HEK293 (cell line): ENCODE measurements around the gene LIN52.

Source experiments
- CTCF ChIA-PET: fragments of 350-600 bp; formaldehyde crosslinking; extraction: SDS; loops from one replicate; lab custom pipeline; 2021; ENCODE audit warnings: antibody characterized with exemption; lab: Yijun Ruan, JAX
- POLR2A ChIA-PET: fragments of 300-600 bp; formaldehyde crosslinking; extraction: SDS; loops from one replicate; lab custom pipeline; 2020; ENCODE audit warnings: antibody characterized with exemption, inconsistent platforms; lab: Yijun Ruan, JAX
- H3K27ac ChIP-seq: fragments of 200-500 bp; sonication (Bioruptor generic); 2 replicates; pipeline ENCODE4 v1.5.1; 2014; ENCODE audit warnings: low read depth, low read length, control low read depth, inconsistent platforms; ENCODE audit errors: extremely low read depth
- H3K36me3 ChIP-seq, 2 experiments: fragments of 200-500 bp in 1 of 2; sonication (Bioruptor generic) in 1 of 2; 1 replicate in 1 of 2; 2 replicates in 1 of 2; pipeline ENCODE4 v1.5.1; 2014 to 2017; ENCODE audit warnings: inconsistent platforms in 2 of 2, low read length in 2 of 2; ENCODE audit not compliant: control insufficient read depth in 2 of 2, insufficient read depth in 1 of 2
- H3K4me1 ChIP-seq: fragments of 200-500 bp; sonication (Bioruptor generic); 2 replicates; pipeline ENCODE4 v1.5.1; 2014; ENCODE audit warnings: mild to moderate bottlenecking, low read length, inconsistent platforms; ENCODE audit not compliant: control insufficient read depth, insufficient read depth
- H3K4me3 ChIP-seq: 2 replicates; pipeline ENCODE4 v1.5.1; 2011; ENCODE audit warnings: low read depth, mild to moderate bottlenecking, control low read depth, low read length, moderate library complexity
- H3K9me3 ChIP-seq: fragments of 200-500 bp; sonication (Bioruptor generic); 2 replicates; pipeline ENCODE4 v1.5.1; 2014; ENCODE audit warnings: low read depth, low read length, inconsistent platforms; ENCODE audit not compliant: control insufficient read depth, insufficient read depth
- KLF9 ChIP-seq: fragments of 450-650 bp; formaldehyde crosslinking; IDR thresholded peaks from 2 replicates; pipeline ENCODE4 v1.5.1; 2016; ENCODE audit warnings: missing biosample characterization, missing genetic modification characterization, low read depth
- PRDM6 ChIP-seq: fragments of 450-650 bp; formaldehyde crosslinking; IDR thresholded peaks from 2 replicates; pipeline ENCODE4 v1.5.1; 2017; ENCODE audit warnings: missing biosample characterization, missing genetic modification characterization
- ZBTB21 ChIP-seq: fragments of 450-650 bp; formaldehyde crosslinking; IDR thresholded peaks from 2 replicates; pipeline ENCODE4 v1.5.1; 2017; ENCODE audit warnings: missing biosample characterization, missing genetic modification characterization
- ZEB2 ChIP-seq: fragments of 450-650 bp; formaldehyde crosslinking; IDR thresholded peaks from 2 replicates; pipeline ENCODE4 v1.5.1; 2016; ENCODE audit warnings: missing biosample characterization, missing genetic modification characterization
- ZNF114 ChIP-seq: fragments of 450-650 bp; formaldehyde crosslinking; IDR thresholded peaks from 2 replicates; pipeline ENCODE4 v1.5.0; 2017; ENCODE audit warnings: missing biosample characterization, missing genetic modification characterization
- ZNF19 ChIP-seq: fragments of 450-650 bp; formaldehyde crosslinking; IDR thresholded peaks from 2 replicates; pipeline ENCODE4; 2016; ENCODE audit warnings: missing biosample characterization, missing genetic modification characterization, low read depth
- ZNF223 ChIP-seq: fragments of 450-650 bp; formaldehyde crosslinking; IDR thresholded peaks from 2 replicates; pipeline ENCODE4 v1.5.1; 2016; ENCODE audit warnings: missing biosample characterization, missing genetic modification characterization
- ZNF404 ChIP-seq: fragments of 450-650 bp; formaldehyde crosslinking; IDR thresholded peaks from 2 replicates; pipeline ENCODE4 v1.5.1; 2017; ENCODE audit warnings: missing biosample characterization, missing genetic modification characterization
- ZNF571 ChIP-seq: fragments of 450-650 bp; formaldehyde crosslinking; IDR thresholded peaks from 2 replicates; pipeline ENCODE4 v1.5.0; 2017; ENCODE audit warnings: missing biosample characterization, missing genetic modification characterization
- ZNF621 ChIP-seq: fragments of 450-650 bp; formaldehyde crosslinking; IDR thresholded peaks from 2 replicates; pipeline ENCODE4 v1.5.1; 2017; ENCODE audit warnings: missing biosample characterization, missing genetic modification characterization
- ZNF629 ChIP-seq: fragments of 450-650 bp; formaldehyde crosslinking; IDR thresholded peaks from 2 replicates; pipeline ENCODE4 v1.5.1; 2017; ENCODE audit warnings: missing biosample characterization, missing genetic modification characterization
- ZSCAN5A ChIP-seq: fragments of 450-650 bp; formaldehyde crosslinking; IDR thresholded peaks from 2 replicates; pipeline ENCODE4 v1.5.1; 2016; ENCODE audit warnings: missing biosample characterization, missing genetic modification characterization
- TF ChIP-seq, protein P1 (sequence below): fragments of 450-650 bp; formaldehyde crosslinking; IDR thresholded peaks from 2 replicates; pipeline ENCODE4 v1.5.1; 2016; ENCODE audit warnings: missing biosample characterization, missing genetic modification characterization, borderline replicate concordance
- TF ChIP-seq, protein P2 (sequence below): fragments of 450-650 bp; formaldehyde crosslinking; IDR thresholded peaks from 2 replicates; pipeline ENCODE4 v1.5.1; 2016; ENCODE audit warnings: missing biosample characterization, missing genetic modification characterization
- TF ChIP-seq, protein P3 (sequence below): fragments of 450-650 bp; formaldehyde crosslinking; IDR thresholded peaks from 2 replicates; pipeline ENCODE4 v1.5.1; 2016; ENCODE audit warnings: missing biosample characterization, missing genetic modification characterization
- TF ChIP-seq, protein P4 (sequence below): fragments of 450-650 bp; formaldehyde crosslinking; IDR thresholded peaks from 2 replicates; pipeline ENCODE4 v1.5.1; 2016; ENCODE audit warnings: missing biosample characterization, missing genetic modification characterization

LIN52 gene

DNA sequence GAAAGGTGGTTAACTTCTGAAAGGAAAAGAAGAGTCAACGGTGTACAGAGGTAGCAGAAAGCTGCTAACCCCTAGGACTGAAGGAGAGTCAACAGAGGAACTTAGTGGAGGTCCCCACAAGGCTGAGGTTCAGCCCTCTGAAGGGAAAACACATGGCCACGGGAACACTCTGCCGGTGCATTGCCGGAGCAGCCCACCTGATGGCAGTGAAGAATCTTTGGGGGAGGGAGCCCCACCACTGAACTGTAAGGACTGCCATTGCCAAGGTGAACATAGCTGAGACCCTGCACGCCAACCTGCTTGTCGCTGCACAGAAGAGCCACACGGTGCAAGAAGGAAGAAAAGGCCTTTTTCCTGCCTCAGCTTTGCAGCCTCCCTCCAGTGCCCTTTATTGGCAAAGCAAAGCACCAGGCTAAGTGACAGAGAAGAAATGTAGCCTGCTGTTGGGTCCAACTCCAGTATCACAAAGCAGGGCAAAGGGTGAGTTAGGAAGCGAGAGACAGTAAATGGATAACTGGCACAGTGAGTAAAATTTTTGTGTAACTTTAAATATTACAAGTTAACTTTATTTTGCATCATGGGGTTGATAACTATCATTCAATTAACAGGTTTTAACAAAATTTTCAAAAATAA is 76.9 kb downstream of the LIN52 start:
- H3K4me1 ChIP-seq, result 0 out of 2 replicates have a peak, but pooled peaks cover 3% of the 10 kb centered on the region
- H3K27ac ChIP-seq, result no peak overlapping the region
- TF ChIP-seq KLF9 (tag by site-specific recombination) (no peak), ZEB2 (no peak), ZNF114 (tag by site-specific recombination) (no peak)
- TF ChIP-seq, protein P1, sequence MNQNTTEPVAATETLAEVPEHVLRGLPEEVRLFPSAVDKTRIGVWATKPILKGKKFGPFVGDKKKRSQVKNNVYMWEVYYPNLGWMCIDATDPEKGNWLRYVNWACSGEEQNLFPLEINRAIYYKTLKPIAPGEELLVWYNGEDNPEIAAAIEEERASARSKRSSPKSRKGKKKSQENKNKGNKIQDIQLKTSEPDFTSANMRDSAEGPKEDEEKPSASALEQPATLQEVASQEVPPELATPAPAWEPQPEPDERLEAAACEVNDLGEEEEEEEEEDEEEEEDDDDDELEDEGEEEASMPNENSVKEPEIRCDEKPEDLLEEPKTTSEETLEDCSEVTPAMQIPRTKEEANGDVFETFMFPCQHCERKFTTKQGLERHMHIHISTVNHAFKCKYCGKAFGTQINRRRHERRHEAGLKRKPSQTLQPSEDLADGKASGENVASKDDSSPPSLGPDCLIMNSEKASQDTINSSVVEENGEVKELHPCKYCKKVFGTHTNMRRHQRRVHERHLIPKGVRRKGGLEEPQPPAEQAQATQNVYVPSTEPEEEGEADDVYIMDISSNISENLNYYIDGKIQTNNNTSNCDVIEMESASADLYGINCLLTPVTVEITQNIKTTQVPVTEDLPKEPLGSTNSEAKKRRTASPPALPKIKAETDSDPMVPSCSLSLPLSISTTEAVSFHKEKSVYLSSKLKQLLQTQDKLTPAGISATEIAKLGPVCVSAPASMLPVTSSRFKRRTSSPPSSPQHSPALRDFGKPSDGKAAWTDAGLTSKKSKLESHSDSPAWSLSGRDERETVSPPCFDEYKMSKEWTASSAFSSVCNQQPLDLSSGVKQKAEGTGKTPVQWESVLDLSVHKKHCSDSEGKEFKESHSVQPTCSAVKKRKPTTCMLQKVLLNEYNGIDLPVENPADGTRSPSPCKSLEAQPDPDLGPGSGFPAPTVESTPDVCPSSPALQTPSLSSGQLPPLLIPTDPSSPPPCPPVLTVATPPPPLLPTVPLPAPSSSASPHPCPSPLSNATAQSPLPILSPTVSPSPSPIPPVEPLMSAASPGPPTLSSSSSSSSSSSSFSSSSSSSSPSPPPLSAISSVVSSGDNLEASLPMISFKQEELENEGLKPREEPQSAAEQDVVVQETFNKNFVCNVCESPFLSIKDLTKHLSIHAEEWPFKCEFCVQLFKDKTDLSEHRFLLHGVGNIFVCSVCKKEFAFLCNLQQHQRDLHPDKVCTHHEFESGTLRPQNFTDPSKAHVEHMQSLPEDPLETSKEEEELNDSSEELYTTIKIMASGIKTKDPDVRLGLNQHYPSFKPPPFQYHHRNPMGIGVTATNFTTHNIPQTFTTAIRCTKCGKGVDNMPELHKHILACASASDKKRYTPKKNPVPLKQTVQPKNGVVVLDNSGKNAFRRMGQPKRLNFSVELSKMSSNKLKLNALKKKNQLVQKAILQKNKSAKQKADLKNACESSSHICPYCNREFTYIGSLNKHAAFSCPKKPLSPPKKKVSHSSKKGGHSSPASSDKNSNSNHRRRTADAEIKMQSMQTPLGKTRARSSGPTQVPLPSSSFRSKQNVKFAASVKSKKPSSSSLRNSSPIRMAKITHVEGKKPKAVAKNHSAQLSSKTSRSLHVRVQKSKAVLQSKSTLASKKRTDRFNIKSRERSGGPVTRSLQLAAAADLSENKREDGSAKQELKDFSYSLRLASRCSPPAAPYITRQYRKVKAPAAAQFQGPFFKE (tag by site-specific recombination), result no peak
- peaks cover 0 to 3% of the 10 kb centered on the region in 2 experiments; a peak in 1 of 3 replicates for H3K36me3 ChIP-seq
- CTCF ChIA-PET, result no interaction called here
- no peaks in the 10 kb centered on the region for H3K9me3 ChIP-seq
- no peak overlapping the region for H3K4me3 ChIP-seq
- POLR2A ChIA-PET, result no interaction called here

DNA sequence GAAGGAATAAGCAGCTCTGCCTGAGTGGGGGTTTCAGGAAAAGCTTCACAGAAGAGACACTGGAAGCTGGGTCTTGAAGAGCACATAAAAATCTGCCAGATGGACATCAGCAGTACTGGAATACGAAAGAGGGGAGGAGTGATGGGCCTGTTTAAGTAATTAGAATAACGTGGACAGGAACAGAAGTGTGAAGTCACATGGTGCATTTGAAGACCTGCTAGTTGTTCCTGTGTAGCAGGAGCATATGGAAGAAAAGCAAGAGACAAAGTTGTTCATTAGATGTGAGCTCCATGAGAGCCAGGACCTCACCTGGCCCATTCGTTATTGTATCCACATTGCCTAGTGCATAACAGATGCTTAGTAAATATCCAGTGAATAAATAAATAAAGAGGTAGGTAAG is 85.2 kb downstream of the LIN52 start:
- Histone ChIP-seq H3K4me3 (no peak overlapping the region), H3K4me1 (no peaks in the 10 kb centered on the region), H3K27ac (no peak overlapping the region), H3K9me3 (no peaks in the 10 kb centered on the region), H3K36me3 (no peaks in the 10 kb centered on the region)
- ChIA-PET CTCF (no interaction called here), POLR2A (no interaction called here)
- TF ChIP-seq ZNF571 (tag by site-specific recombination) (no peak), ZBTB21 (tag by site-specific recombination) (no peak)

DNA sequence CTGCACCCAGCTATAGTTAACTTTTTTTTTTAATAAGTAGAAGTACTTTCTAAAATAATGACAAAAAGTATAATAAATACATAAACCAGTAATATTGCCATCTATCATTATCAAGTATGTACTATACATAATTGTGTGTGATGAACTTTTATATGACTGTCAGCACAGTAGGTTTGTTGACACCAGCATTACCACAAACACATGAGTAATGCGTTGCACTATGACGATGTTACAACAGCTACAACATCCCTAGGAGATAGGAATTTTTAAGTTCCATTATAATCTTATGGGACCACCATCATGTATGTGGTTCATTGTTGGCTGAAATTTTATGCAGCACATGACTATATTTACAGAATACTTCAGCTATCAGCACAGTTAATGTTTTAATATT is 91.6 kb downstream of the LIN52 start:
- Histone ChIP-seq H3K36me3 (no peaks in the 10 kb centered on the region; a peak in 1 of 3 replicates), H3K27ac (no peak overlapping the region), H3K4me1 (no peaks in the 10 kb centered on the region), H3K9me3 (no peaks in the 10 kb centered on the region), H3K4me3 (no peak overlapping the region)
- ChIA-PET CTCF (interaction anchor here (0.6 kb wide), 1 partner anchor 118 kb away, joined by 3 read pairs; no protein-coding TSS in a partner anchor), POLR2A (no interaction called here)
- TF ChIP-seq ZNF19 (no peak), ZNF223 (tag by site-specific recombination) (no peak), PRDM6 (tag by site-specific recombination) (no peak), ZNF404 (tag by site-specific recombination) (no peak), ZSCAN5A (tag by site-specific recombination) (no peak), ZNF621 (tag by site-specific recombination) (no peak), ZNF629 (no peak)
- TF ChIP-seq, protein P2, sequence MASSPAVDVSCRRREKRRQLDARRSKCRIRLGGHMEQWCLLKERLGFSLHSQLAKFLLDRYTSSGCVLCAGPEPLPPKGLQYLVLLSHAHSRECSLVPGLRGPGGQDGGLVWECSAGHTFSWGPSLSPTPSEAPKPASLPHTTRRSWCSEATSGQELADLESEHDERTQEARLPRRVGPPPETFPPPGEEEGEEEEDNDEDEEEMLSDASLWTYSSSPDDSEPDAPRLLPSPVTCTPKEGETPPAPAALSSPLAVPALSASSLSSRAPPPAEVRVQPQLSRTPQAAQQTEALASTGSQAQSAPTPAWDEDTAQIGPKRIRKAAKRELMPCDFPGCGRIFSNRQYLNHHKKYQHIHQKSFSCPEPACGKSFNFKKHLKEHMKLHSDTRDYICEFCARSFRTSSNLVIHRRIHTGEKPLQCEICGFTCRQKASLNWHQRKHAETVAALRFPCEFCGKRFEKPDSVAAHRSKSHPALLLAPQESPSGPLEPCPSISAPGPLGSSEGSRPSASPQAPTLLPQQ (tag by site-specific recombination), result no peak
- TF ChIP-seq, protein P3, sequence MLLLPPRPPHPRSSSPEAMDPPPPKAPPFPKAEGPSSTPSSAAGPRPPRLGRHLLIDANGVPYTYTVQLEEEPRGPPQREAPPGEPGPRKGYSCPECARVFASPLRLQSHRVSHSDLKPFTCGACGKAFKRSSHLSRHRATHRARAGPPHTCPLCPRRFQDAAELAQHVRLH, result no peak
- TF ChIP-seq, protein P4, sequence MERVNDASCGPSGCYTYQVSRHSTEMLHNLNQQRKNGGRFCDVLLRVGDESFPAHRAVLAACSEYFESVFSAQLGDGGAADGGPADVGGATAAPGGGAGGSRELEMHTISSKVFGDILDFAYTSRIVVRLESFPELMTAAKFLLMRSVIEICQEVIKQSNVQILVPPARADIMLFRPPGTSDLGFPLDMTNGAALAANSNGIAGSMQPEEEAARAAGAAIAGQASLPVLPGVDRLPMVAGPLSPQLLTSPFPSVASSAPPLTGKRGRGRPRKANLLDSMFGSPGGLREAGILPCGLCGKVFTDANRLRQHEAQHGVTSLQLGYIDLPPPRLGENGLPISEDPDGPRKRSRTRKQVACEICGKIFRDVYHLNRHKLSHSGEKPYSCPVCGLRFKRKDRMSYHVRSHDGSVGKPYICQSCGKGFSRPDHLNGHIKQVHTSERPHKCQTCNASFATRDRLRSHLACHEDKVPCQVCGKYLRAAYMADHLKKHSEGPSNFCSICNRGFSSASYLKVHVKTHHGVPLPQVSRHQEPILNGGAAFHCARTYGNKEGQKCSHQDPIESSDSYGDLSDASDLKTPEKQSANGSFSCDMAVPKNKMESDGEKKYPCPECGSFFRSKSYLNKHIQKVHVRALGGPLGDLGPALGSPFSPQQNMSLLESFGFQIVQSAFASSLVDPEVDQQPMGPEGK (tag by site-specific recombination), result no peak
